GM18520 (cell line): ENCODE results near the gene SENP5.

Experiments
- ATAC-seq: cut with Tn5 transposase; IDR thresholded peaks from one replicate; pipeline ENCODE4 v1.9.1; 2021; ENCODE audit not compliant: unreplicated experiment

Gene SENP5

DNA sequence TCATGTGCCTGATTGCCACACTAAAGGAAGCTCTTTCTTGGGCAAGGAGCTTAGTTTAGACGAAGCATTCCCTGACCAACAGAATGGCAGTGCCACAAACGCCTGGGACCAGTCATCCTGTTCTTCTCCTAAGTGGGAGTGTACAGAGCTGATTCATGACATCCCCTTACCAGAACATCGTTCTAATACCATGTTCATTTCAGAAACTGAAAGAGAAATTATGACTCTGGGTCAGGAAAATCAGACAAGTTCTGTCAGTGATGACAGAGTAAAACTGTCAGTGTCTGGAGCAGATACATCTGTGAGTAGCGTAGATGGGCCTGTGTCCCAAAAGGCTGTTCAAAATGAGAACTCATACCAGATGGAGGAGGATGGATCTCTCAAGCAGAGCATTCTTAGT lies 18.4 kb downstream of the SENP5 start:
- no peak for ATAC-seq

DNA sequence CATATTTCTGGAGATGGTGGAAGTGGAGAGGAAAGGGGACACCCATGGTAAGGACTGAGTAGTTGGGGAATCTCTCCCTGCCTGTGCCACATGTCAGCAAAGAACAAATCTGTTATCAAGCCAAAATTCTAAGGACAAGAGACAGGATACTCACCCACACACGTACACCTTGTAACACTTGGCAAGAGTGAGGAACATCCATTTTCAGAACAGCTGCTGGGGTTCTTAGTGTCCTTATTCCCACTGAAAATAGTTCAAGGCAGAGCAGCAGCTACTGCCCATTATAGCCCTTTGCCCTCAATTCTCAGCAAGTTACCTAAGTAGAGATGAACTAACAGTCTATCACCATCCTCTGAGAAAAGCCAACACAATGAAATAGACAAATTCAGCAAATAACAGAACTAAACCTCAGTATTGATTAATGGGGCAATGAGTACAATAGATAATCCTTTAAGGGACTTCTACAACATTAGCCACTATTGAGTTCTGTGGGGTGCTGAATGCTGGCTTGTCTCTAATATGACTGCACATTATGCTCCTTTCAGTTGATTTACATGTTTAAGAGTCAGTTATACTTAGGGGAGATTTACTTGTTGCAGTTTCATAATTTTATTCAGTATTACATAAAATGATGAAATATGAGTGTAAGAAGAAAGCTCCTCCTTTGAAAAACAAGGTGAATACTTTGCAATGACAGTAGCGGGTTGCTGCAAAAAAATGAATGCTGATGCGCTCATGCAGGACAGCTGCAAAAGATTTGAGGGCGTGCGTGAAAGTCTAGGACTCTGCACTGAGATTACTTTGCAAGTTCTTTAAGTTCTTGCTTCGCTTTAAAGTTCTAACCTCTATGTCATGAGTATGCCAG lies 22.4 kb downstream of the SENP5 start:
- ATAC-seq: no peak

DNA sequence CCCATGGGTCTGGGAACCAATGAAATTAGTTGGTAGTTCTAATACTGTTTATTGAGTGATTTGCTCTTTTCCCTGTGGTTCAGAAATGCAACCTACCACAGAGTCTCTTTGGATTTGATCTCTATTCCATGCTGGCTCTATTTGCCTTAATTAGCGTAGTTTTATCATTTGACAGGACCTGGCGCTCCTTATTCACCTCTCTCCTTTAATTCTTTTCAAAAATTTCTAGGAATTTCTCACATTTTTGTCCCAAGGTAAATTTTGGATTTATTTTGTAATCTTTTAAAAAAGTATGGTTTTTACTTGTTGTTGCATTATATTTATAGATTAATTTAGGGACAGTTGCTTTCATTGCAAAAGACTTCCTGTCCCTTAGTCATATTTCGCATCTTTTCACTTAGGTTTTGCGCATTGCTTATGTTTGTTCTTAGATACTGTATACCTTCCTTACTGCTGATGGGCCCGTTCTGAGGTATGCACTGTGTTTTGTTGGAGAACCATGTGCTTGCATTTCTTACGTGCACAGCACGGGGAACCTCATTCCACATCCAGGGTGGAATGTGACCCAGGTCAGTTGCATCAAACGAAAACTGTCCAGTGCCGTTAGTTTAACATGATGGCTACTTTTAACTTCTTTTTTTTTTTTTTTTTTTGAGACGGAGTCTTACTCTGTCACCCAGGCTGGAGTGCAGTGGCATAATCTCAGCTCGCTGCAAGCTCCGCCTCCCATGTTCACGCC lies 27.0 kb downstream of the SENP5 start:
- no peak for ATAC-seq

DNA sequence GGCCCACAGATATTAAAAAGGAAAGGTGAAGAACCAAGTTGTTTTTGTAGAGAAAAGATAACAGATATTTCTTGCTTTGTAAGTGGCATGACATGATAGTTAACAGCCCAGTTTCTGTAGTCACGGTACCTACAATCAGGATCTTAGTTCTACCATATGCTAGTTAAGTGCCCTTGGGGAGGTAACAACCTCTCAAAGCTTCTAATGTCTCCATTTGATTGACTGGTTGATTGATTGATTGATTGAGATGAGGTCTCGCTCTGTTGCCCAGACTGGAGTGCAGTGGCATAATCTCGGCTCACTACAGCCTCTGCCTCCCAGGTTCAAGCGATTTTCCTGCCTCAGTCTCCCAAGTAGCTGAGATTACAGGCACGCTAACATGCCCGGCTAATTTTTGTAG lies 28.5 kb downstream of the SENP5 start:
- no peak for ATAC-seq

DNA sequence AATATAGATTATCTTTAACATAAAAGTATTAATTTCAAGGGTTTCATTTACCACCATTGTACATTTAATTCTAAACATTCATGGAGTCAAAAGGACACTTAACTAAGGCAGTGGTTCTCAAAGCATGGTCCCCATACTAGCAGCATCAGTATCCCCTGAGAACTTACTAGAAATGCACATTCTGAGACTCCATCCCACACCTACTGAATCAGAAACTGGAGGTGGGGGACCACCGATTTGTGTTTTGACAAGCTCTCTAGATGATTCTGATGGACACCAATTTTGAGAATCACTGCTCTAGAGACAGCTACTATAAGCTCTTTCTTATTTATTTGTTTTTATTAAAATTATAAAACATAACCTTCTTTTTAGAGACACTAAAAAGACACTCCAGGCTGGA lies 34.0 kb downstream of the SENP5 start:
- no peak for ATAC-seq

DNA sequence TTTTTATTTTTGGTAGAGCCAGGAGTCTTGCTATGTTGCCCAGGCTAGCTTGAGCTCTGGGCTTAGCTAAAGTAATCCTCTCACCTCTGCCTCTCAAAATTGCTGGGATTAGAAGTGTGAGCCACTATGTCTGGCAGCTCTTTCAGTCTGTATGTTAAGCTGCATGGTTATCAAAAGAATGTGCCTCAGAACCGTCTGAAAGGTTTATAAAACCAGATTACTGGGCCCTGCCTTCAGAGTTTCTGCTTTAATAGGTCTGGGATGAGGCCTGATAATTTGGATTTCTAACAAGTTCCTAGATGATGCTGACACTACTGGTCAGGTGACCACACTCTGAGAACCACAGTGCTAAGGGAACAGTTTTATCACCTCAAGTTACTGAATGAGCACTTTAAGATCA lies 34.6 kb downstream of the SENP5 start:
- no peak for ATAC-seq

DNA sequence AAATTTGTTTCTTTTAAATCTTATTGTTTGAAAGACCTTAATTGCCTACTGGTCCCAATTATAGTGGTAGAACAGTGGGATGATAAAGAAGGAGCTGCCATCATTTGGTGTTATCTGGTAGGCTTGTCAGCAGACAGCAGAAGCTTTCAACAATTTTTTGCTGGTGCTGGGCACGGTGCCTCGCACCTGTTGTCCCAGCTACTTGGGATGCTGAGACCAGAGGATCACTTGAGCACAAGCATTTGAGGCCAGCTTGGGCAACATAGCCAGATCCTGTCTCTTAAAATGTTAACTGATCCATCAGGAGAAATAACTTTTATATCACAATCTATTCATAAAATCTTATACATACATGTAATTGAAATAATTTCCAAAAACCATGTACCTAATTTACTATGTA lies 36.0 kb downstream of the SENP5 start:
- no peak for ATAC-seq

DNA sequence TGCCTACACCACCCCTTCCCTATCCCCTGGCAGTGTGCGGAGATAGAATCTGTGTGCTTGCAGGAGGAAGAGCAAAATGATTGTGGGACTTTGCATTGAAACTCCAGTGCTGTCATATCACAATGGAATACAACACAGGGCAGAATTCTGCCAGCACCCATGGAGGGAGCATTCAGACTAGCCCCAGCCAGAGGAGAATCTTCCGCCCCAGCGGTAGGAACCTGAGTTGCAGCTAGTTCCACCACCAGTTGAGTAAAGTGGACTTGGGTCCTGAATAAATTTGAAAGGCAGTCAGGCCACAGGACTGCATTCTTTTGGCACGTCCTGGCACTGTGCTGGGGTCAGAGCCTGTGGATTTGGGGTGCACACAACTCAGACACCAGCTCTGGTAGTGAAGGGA lies 47.1 kb downstream of the SENP5 start:
- no peak for ATAC-seq

DNA sequence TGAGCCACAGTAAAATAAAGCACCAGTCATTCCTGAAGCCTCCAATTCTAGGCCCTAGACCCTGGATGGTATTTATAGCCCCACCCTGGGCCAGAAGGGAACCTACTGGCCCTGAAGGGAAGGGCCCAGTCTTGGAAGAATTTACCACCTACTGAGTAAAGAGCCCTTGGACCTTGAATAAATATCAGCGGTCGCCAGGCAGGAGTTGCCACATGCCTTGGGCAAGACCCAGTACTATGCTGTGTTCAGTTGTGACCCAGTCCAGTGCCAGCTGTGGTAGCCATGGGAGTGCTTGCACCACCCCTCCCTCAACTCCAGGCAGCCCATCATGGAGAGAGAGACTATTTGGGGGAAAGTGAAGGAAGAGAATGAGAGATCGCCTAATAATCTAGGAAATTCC lies 47.7 kb downstream of the SENP5 start:
- no peak for ATAC-seq

DNA sequence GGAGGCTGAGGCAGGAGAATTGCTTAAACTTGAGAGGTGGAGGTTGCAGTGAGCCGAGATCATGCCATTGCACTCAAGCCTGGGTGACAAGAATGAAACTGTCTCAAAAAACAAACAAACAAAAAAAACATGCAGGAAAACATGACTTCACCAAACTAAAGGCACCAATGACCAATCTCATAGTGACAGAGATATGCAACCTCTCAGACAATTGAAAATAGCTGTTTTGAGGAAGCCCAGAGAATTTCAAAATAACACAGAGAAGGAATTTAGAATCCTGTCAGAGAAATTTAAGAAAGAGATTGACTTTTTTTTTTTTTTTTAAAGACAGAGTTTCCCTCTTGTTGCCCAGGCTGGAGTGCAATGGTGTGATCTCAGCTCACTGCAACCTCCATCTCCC lies 48.5 kb downstream of the SENP5 start:
- ATAC-seq: no peak

DNA sequence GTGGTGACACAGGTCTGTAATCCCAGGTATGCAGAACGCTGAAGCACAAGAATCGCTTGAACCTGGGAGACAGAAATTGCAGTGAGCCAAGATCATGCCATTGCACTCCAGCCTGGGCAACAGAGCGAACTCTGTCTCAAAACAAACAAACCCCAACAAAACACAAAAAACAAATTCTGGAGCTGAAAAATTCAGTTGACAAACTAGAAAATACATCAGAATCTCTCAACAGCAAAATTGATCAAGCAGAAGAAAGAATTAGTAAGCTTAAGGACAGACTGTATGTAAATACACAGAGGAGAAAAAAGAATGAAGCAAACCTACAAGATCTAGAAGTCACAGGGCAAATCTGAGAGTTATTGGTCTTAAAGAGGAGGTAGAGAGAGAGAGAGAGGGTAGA lies 49.3 kb downstream of the SENP5 start:
- no peak for ATAC-seq

DNA sequence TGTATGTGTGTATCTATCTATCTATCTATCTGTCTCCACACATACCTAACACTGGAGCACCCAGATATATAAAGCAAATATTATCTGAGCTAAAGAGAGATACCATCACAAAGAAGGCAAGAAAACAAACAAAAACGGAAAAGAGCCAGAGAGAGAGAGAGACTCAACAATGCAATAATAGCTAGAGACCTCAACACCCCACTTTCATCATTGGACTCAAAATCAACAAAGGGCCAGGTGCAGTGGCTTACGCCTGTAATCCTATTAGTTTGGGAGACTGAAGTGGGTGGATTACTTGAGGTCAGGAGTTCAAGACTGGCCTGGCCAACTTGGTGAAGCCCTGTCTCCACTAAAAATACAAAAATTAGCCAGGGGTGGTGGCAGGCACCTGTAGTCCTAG lies 51.2 kb downstream of the SENP5 start:
- ATAC-seq: no peak

DNA sequence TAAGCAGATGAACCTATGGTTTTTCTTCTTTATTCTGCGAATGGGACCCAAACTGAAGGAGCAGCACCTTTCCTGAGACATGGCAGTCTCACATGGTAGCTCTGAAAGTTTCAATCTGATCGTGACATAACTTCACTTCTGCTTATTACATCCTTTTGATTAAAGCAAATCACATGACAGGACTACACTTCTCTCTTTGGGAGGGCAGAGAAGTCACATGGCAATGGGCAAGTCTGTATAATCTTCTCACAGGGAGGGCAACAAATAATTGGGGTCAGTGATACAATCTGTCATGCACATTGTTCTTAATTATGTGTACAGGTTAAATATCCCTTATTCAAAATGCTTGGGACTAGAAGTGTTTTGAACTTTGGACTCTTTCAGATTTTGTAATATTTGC lies 53.0 kb downstream of the SENP5 start:
- no peak for ATAC-seq

DNA sequence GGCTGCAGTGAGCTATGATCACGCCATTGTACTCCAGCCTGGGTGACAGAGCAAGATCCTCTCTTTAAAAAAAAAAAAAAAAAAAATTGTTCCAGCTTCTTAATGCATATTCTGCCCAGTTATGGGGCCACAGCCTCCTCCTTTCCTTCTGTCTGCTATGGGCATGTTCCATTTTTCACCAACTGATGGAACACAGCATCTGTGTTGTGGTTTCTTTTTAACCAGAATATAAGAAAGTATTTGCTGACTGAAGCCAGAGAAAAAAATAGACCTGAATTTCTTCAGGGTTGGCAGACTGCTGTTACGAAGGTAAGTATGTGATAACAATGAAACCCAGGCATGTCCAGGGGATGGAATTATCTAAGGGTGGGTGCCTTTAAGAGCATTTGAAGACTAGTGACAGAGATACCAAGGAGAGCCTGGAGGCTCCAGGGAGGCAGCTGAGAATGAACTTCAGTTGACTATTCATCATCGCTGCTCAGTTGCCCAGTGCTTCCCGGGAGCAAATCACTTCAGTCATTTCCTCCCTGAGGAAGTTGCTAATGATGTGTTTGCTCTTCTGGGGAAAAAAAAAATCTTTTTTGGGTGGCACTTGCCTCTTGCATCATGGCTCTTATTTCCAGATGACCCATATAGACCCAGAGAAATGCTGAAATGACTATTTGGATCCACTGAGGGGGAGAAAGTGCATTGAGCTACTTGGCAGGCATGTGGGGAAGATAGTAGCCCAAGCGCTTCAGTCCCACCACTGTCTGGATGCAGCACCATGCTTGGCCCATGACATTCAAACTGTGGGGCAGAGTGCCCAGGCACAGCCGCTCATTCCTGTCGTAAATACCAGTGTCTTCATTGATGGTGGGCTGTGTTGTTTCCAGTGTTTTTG lies 60.1 kb downstream of the SENP5 start:
- ATAC-seq: no peak

DNA sequence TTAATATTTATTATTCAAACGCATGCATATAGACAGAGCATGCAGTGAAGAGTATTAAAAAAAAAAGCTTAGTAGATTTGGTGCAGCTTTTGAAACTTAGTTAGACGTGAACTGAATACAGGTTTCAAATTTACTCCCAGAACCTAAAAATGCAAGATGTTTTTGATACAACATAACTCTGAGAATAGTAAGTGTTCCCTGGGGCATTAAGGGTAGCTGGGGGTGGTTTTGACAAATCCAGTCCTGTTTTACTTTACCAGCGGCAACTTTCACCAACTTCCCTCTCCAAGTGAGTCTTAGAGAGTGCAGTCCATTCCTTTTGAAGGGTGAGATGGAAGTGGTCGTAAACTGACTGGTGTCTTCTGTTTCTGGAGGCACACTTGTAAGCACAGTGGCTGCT lies 63.4 kb downstream of the SENP5 start:
- no peak for ATAC-seq

DNA sequence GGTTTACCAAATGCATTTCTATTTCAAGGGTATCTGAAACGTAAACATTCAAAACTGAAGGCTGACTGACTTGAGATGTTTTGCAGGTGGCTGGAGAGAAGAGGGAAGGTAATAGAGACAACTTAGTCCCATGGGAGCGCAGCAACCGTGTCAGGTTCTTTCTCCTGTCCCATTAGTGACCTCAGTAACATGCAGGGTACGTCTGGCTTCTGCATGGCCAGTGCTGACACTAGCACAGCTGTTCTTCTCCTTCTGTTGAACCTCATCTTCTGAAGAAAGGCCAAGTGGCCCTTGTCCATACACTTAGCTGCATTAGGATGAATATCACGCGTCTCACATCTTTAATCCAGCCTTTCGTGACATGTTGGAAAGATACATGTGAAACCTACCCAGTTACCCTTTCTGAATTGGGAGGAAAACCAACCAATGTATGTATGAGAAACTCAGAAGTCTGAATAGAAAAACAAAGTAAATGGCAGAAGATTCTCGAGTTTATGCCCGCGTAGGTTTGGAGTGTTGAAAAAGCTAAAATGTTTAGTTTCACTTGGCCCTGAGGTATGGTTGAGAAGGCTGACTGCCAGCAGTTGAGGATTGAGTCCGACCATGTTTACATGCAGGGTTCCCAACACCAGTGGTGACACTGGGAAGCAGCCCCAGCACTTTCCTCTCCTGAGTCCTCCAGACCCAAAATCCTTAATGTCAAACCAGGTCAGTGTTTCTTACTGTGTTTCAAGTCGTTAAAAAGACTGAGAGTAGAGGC lies 64.3 kb downstream of the SENP5 start:
- ATAC-seq: no peak

DNA sequence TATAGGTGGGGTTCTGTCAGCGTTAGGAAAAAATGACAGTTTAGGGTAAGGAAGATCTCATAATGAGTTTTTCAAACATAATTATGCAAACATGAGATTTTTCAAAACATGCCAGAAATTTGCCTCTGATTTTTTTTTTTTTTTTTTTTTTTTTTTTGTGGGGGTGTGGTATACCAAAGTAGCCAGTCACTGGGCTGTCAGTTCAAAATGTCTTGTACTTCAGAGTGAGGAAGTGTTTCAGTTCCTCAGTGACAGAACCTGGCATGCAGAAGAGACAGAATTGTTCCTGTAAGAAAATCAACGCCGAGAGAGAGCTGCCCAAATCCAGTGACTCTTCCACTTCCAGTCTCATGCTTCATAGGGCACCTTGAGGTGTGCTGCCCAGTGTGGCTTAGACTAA lies 64.9 kb downstream of the SENP5 start:
- ATAC-seq: no peak

DNA sequence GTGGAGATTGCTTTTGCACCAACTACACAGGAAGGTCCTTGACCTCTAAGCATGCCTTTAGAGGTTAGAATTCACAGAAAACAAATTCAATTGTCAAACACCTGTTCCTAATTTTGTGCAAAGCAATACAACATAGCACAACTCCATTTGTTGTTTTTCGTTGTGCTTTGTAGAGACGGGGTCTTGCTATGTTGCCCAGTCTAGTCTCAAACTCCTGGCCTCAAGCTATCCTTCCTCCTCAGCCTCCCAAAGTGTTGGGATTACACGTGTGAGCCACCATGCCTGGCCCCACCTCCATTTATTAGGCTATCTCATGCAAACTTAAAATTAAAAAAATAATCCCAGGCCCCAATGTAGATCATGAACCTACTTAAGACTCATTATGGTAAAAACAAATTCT lies 68.6 kb downstream of the SENP5 start:
- no peak for ATAC-seq

DNA sequence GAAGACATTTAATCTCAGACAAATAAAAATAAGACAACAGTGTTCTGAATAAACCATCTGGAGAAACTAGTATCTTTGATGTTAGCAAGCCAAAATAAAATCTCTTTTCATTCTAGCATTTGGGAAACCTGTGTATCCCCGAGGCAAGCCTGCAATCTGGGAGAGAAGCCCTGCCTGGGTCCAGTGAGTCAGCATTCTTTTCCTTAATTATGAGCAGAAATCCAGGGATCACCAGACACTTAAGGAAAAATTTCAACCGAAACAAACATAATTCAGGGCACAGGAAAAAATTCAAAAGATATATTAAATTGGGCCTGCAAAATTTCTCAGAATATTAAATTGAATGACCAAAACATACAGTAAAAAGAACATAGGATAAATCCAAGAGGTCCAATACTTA lies 70.4 kb downstream of the SENP5 start:
- no peak for ATAC-seq

DNA sequence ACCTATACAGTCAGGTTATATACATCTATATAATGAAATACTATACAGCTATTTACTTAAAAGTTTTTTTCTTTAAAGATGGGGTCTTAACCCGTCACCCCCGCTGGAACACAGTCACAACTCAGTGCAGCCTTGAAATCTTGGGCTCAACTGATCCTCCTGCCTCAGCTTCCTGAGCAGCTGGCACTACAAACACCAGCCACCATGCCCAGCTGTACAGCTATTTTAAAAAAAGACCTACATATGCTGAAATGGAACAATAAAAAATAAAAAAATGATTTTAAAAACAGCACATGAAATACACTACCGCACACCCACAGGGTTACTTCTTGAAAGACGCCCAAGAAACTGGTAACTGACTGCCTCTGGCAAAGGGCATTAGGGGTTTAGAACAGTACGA lies 70.9 kb downstream of the SENP5 start:
- ATAC-seq: no peak

DNA sequence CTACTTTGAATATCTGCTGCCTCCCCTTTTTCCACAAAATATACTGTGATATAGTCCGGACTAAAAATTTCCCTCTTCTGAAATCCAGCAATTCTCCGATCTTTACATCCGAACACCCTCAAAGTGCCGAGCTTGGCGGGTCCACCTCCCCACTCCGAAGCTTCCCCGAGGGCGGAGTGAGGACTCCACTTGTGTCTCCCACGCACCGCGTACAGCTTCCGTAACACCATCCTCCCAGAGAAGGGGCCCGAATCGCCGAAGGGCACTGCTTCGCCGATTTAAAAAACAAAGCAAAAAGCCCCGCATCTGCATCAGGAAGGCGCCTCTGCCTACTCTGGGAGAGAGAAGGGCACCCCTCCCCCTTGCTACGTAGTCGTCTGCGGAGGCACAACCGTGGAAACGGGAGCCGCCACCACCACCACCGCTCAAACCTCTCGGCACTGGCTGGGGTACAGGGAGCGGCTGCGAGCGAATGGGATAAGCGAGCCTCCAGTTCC lies 74.1 kb downstream of the SENP5 start:
- ATAC-seq: peak; percentile 9
